Stimulated activated CD4-positive, alpha-beta T cell treated with anti-CD3 and anti-CD28 coated beads, Interleukin-12 subunit alpha, Interleukin-12 subunit beta, amount 100 ng/mL, for 4 hours (primary cell): ENCODE data around the gene FRAT1.
"Not testable (repeated sequence)": the region's sequence is repeated elsewhere in the genome, so short reads cannot be mapped to it uniquely, and the experiment has no call there.

Experiments used
- DNase-seq: peaks from one replicate; pipeline ENCODE4 v3.0.0-alpha.2; 2020

The FRAT1 gene

GRCh38 chr10:97336446-97336845, 17.4 kb downstream of the FRAT1 start:
- no peak for DNase-seq

GRCh38 chr10:97336942-97337831, 18.1 kb downstream of the FRAT1 start:
- DNase-seq = no peak

GRCh38 chr10:97338041-97338440, 19.0 kb downstream of the FRAT1 start:
- DNase-seq = no peak

GRCh38 chr10:97341416-97341815, 22.3 kb downstream of the FRAT1 start:
- no peak for DNase-seq

GRCh38 chr10:97343664-97344063, 24.6 kb downstream of the FRAT1 start:
- not testable (repeated sequence) for DNase-seq

GRCh38 chr10:97347317-97347716, 28.2 kb downstream of the FRAT1 start:
- DNase-seq = no peak

- DNase-seq = no peak
Observed at GRCh38 chr10:97349752-97350513, 30.9 kb downstream of the FRAT1 start.

GRCh38 chr10:97353945-97354344, 34.9 kb downstream of the FRAT1 start:
- no peak for DNase-seq

GRCh38 chr10:97355571-97355975, 36.5 kb downstream of the FRAT1 start:
- no peak for DNase-seq

GRCh38 chr10:97356318-97356914, 37.3 kb downstream of the FRAT1 start:
- no peak for DNase-seq

GRCh38 chr10:97356918-97357317, 37.8 kb downstream of the FRAT1 start:
- no peak for DNase-seq

- no peak for DNase-seq
Observed at GRCh38 chr10:97358349-97358748, 39.3 kb downstream of the FRAT1 start.

- DNase-seq = no peak
Observed at GRCh38 chr10:97358781-97359180, 39.7 kb downstream of the FRAT1 start.

GRCh38 chr10:97360705-97361536, 41.9 kb downstream of the FRAT1 start:
- DNase-seq = no peak

GRCh38 chr10:97361537-97361901, 42.4 kb downstream of the FRAT1 start:
- no peak for DNase-seq

GRCh38 chr10:97362310-97363033, 43.4 kb downstream of the FRAT1 start:
- DNase-seq = no peak

- no peak for DNase-seq
Observed at GRCh38 chr10:97363071-97363470, 44.0 kb downstream of the FRAT1 start.

GRCh38 chr10:97365761-97366351, 46.8 kb downstream of the FRAT1 start:
- no peak for DNase-seq

GRCh38 chr10:97366572-97366971, 47.5 kb downstream of the FRAT1 start:
- DNase-seq = no peak

GRCh38 chr10:97367126-97367649, 48.1 kb downstream of the FRAT1 start:
- no peak for DNase-seq
